Measurements from ENCODE around the gene ZNF439.
"Not testable (repeated sequence)": the region's sequence is repeated elsewhere in the genome, so short reads cannot be mapped to it uniquely, and the experiment has no call there.

ZNF439 gene

GRCh38 chr19:11848594-11849469 is at the start of gene ZNF439:
Gene ZNF439 (plus strand): TSS chr19:11848726. CDS start chr19:11848868, 142 bp downstream.
- DNase-seq = peak; percentile 90

GRCh38 chr19:11806354-11807098 is 42.0 kb upstream of the ZNF439 start:
- no peak for DNase-seq

GRCh38 chr19:11807099-11807380 is 41.5 kb upstream of the ZNF439 start:
- no peak for DNase-seq

GRCh38 chr19:11813703-11814028 is 34.9 kb upstream of the ZNF439 start:
- DNase-seq = no peak

- peak; percentile 86 for DNase-seq
Measured at GRCh38 chr19:11814029-11814699, 34.4 kb upstream of the ZNF439 start, which contains the start of gene ZNF440. Gene ZNF440 (plus strand): TSS chr19:11814273. CDS start chr19:11814448, 175 bp downstream.

GRCh38 chr19:11814700-11815035 is 33.9 kb upstream of the ZNF439 start:
- DNase-seq = no peak

- DNase-seq = no peak
Measured at GRCh38 chr19:11821474-11822109, 26.9 kb upstream of the ZNF439 start.

- DNase-seq = not testable (repeated sequence)
Measured at GRCh38 chr19:11828957-11829876, 19.3 kb upstream of the ZNF439 start.

- no peak for DNase-seq
Measured at GRCh38 chr19:11832253-11832912, 16.1 kb upstream of the ZNF439 start.

- no peak for DNase-seq
Measured at GRCh38 chr19:11833541-11833940, 15.0 kb upstream of the ZNF439 start.

GRCh38 chr19:11835626-11836066 is 12.9 kb upstream of the ZNF439 start:
- not testable (repeated sequence) for DNase-seq

- DNase-seq = no peak
Measured at GRCh38 chr19:11843722-11844121, 4.8 kb upstream of the ZNF439 start.

GRCh38 chr19:11847615-11848014 is 911 bp upstream of the ZNF439 start:
- not testable (repeated sequence) for DNase-seq

GRCh38 chr19:11848200-11848593 is 329 bp upstream of the ZNF439 start:
- DNase-seq = no peak

- DNase-seq = not testable (repeated sequence)
Measured at GRCh38 chr19:11850289-11850688, 1.8 kb downstream of the ZNF439 start.

- DNase-seq = no peak
Measured at GRCh38 chr19:11853358-11853757, 4.8 kb downstream of the ZNF439 start.

GRCh38 chr19:11856596-11857250 is 8.2 kb downstream of the ZNF439 start:
- no peak for DNase-seq

GRCh38 chr19:11860721-11861120 is 12.2 kb downstream of the ZNF439 start:
- DNase-seq = no peak

- DNase-seq = no peak
Measured at GRCh38 chr19:11861301-11861700, 12.8 kb downstream of the ZNF439 start.

GRCh38 chr19:11867766-11868165 is 19.2 kb downstream of the ZNF439 start:
- not testable (repeated sequence) for DNase-seq

GRCh38 chr19:11868188-11868587 is 19.7 kb downstream of the ZNF439 start:
- DNase-seq = no peak

Measured in CD4-positive, alpha-beta T cell treated with Interleukin-10 for 1 hour (primary cell).